Dendritic cell treated with granulocyte-macrophage colony-stimulating factor and Interleukin-4, amounts not matched to agents 40 ng/mL and 50 ng/mL, for 4 days (primary cell): ENCODE data around the gene ZC3H15.

Source experiments
- H3K27ac Mint-ChIP-seq: one replicate; pipeline ENCODE4 v1.8.0; 2022; ENCODE audit warnings: mild to moderate bottlenecking, mixed read lengths
- H3K27me3 Mint-ChIP-seq: one replicate; pipeline ENCODE4 v1.8.0; 2022; ENCODE audit warnings: mild to moderate bottlenecking, mixed read lengths
- H3K36me3 Mint-ChIP-seq: one replicate; pipeline ENCODE4 v1.8.0; 2022; ENCODE audit warnings: low read depth, mixed read lengths
- H3K4me1 Mint-ChIP-seq: one replicate; pipeline ENCODE4 v1.8.0; 2022; ENCODE audit warnings: low read depth, mixed read lengths
- H3K4me3 Mint-ChIP-seq: one replicate; pipeline ENCODE4 v1.8.0; 2022; ENCODE audit warnings: mild to moderate bottlenecking, moderate library complexity, mixed read lengths
- H3K9me3 Mint-ChIP-seq: one replicate; pipeline ENCODE4 v1.8.0; 2022; ENCODE audit warnings: mixed read lengths
- intact Hi-C: fragments of 100-400 bp; cut with micrococcal nuclease; formaldehyde crosslinking; loops from one replicate; pipeline ENCODE4 v1.15.0; 2022

Gene ZC3H15

GRCh38 chr2:186537019-186537418 lies 51.0 kb downstream of the ZC3H15 start:
- no peak overlapping the region for H3K4me3 Mint-ChIP-seq
- no peak overlapping the region for H3K27ac Mint-ChIP-seq
- no peaks in the 10 kb centered on the region for H3K36me3 Mint-ChIP-seq
- H3K9me3 Mint-ChIP-seq = no peaks in the 10 kb centered on the region
- intact Hi-C loops = no loop called here
- H3K4me1 Mint-ChIP-seq = peaks cover 4% of the 10 kb centered on the region
- H3K27me3 Mint-ChIP-seq = peaks cover 2% of the 10 kb centered on the region

- Mint-ChIP-seq H3K9me3 (no peaks in the 10 kb centered on the region), H3K36me3 (no peaks in the 10 kb centered on the region), H3K4me3 (no peak overlapping the region), H3K27ac (no peak overlapping the region), H3K27me3 (peaks cover 2% of the 10 kb centered on the region), H3K4me1 (peaks cover 13% of the 10 kb centered on the region)
- intact Hi-C loops = no loop called here
Measured at GRCh38 chr2:186540941-186541340, 54.9 kb downstream of the ZC3H15 start.

GRCh38 chr2:186542002-186542401 lies 55.9 kb downstream of the ZC3H15 start:
- Mint-ChIP-seq H3K36me3 (no peaks in the 10 kb centered on the region), H3K27me3 (peaks cover 2% of the 10 kb centered on the region), H3K4me1 (peaks cover 13% of the 10 kb centered on the region), H3K4me3 (no peak overlapping the region), H3K27ac (no peak overlapping the region), H3K9me3 (no peaks in the 10 kb centered on the region)
- intact Hi-C loops = no loop called here

DNA sequence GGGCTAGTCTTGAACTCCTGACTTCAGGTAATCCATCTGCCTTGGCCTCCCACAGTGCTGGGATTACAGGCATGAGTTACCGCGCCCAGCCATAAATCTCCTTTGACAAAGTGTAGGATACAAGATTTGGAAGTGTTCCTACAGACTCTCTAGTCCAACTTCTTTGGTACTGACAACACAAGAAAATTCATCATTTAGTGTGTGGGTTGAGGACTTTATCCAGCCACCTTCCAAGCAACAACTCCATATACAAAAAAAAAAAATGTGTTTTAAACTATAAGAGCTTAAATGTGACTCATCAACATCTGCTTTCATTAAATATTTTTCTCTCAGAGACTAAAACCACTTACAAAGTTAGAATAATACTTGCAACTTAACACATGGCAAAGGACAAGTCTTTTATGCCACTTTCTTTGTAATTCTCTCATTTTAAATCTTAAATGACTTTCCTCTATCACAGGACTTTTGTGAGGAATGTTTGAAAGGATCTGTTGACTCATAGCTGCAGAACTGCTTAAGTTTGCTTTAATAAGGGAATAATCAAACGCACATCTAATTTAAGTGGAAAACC lies 57.6 kb downstream of the ZC3H15 start:
- Mint-ChIP-seq H3K27ac (no peak overlapping the region), H3K27me3 (no peaks in the 10 kb centered on the region), H3K36me3 (no peaks in the 10 kb centered on the region), H3K4me1 (peaks cover 13% of the 10 kb centered on the region), H3K9me3 (no peaks in the 10 kb centered on the region), H3K4me3 (no peak overlapping the region)
- intact Hi-C loops = no loop called here

- peaks cover 13% of the 10 kb centered on the region for H3K4me1 Mint-ChIP-seq
- H3K4me3 Mint-ChIP-seq = no peak overlapping the region
- H3K27me3 Mint-ChIP-seq = no peaks in the 10 kb centered on the region
- intact Hi-C loops = no loop called here
- no peaks in the 10 kb centered on the region for H3K9me3 Mint-ChIP-seq
- H3K27ac Mint-ChIP-seq = no peak overlapping the region
- H3K36me3 Mint-ChIP-seq = no peaks in the 10 kb centered on the region
Measured at GRCh38 chr2:186544255-186544675, 58.2 kb downstream of the ZC3H15 start.

DNA sequence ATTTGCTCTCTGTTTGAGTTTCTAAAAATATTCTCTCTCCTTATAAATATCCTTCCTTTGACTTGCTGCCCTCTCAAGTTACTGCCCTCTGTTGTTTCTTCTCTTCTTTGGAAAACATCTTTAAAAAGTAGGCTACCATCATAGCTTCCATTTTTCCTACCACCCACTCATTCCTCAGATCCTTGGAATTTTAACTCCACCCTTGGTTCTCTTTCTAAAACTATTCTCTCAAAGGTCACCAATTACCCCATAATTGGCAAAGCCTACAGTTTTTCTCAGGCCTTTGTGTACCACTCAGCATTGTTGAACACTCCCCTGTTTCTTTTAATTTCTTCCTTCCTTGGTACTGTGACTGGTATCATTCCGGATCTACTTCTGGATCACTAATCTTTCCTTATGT lies 60.8 kb downstream of the ZC3H15 start:
- intact Hi-C loops = no loop called here
- H3K9me3 Mint-ChIP-seq = no peaks in the 10 kb centered on the region

DNA sequence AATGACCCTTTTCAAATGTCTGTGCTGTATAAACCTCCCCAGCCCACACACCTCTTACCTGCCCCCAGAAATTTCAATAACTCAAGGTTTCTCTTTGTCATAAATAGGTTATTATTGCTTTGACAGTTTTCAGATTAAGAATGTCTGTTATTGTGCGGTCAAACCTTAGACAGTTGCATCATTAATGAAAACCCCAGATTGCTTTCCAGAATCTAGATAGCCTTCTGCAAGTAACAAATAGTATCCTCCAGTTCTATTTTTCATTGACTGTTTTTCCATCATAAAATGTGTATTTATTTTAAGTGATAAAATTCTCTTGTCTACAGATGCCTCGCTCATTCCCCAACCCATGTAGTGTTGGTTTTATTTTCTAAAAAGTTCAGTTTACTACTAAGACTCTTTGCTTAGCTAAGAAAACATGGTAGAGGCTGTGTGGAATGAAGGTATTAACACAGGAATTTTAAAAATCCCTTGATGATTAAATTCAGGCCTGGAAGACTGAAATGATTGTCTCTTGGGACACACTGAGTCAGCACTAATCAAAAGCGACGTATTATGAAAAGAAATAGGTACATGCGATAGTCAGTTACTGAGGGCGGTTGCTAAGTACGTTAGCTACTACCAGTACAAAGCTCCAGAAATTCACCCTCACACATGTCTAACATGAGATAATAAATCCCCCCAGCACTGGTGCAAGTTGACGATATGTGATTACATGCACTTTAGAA lies 65.4 kb downstream of the ZC3H15 start:
- intact Hi-C loops = no loop called here
- no peaks in the 10 kb centered on the region for H3K36me3 Mint-ChIP-seq
- H3K9me3 Mint-ChIP-seq = no peaks in the 10 kb centered on the region
- H3K27me3 Mint-ChIP-seq = no peaks in the 10 kb centered on the region
- H3K4me3 Mint-ChIP-seq = no peak overlapping the region
- H3K4me1 Mint-ChIP-seq = peaks cover 11% of the 10 kb centered on the region
- H3K27ac Mint-ChIP-seq = no peak overlapping the region

More for the DNA sequence above, 60.8 kb downstream of the ZC3H15 start:
- H3K4me1 Mint-ChIP-seq = peaks cover 10% of the 10 kb centered on the region
- no peak overlapping the region for H3K4me3 Mint-ChIP-seq
- H3K36me3 Mint-ChIP-seq = no peaks in the 10 kb centered on the region
- no peak overlapping the region for H3K27ac Mint-ChIP-seq
- no peaks in the 10 kb centered on the region for H3K27me3 Mint-ChIP-seq

GRCh38 chr2:186554429-186554828 lies 68.4 kb downstream of the ZC3H15 start:
- no peak overlapping the region for H3K27ac Mint-ChIP-seq
- peaks cover 11% of the 10 kb centered on the region for H3K4me1 Mint-ChIP-seq
- no peaks in the 10 kb centered on the region for H3K27me3 Mint-ChIP-seq
- H3K36me3 Mint-ChIP-seq = no peaks in the 10 kb centered on the region
- intact Hi-C loops = no loop called here
- no peaks in the 10 kb centered on the region for H3K9me3 Mint-ChIP-seq
- no peak overlapping the region for H3K4me3 Mint-ChIP-seq

- Mint-ChIP-seq H3K27me3 (no peaks in the 10 kb centered on the region), H3K27ac (no peak overlapping the region), H3K9me3 (no peaks in the 10 kb centered on the region), H3K4me1 (peaks cover 11% of the 10 kb centered on the region), H3K4me3 (no peak overlapping the region), H3K36me3 (no peaks in the 10 kb centered on the region)
- intact Hi-C loops = no loop called here
Measured at GRCh38 chr2:186554850-186555671, 69.0 kb downstream of the ZC3H15 start.

- Mint-ChIP-seq H3K4me3 (no peak overlapping the region), H3K4me1 (peaks cover 11% of the 10 kb centered on the region), H3K27me3 (no peaks in the 10 kb centered on the region), H3K9me3 (peaks cover 15% of the 10 kb centered on the region), H3K36me3 (no peaks in the 10 kb centered on the region), H3K27ac (no peak overlapping the region)
- intact Hi-C loops = no loop called here
Measured at GRCh38 chr2:186558512-186559276, 72.6 kb downstream of the ZC3H15 start.
